PC-3 (cell line): ENCODE results near the gene MARK3.

ENCODE experiments used
- CTCF ChIP-seq: fragments of 300-600 bp; sonication (generic); conservative IDR thresholded peaks from 2 replicates; pipeline ENCODE4 v1.5.1; 2017; ENCODE audit warnings: antibody characterized with exemption, low read depth, mild to moderate bottlenecking, low read length
- EZH2phosphoT487 ChIP-seq: fragments of 300-600 bp; sonication (generic); IDR thresholded peaks from 2 replicates; pipeline ENCODE4 v1.6.1; 2018; ENCODE audit warnings: mild to moderate bottlenecking, antibody characterized with exemption, low read length, borderline replicate concordance

- no peak for TF ChIP-seq CTCF
- TF ChIP-seq EZH2phosphoT487 = no peak
Measured at GRCh38 chr14:103550451-103551337, 165.5 kb downstream of the MARK3 start.
